Measurements from ENCODE around the gene MATN3.
"Not testable (repeated sequence)": the region's sequence is repeated elsewhere in the genome, so short reads cannot be mapped to it uniquely, and the experiment has no call there.

The MATN3 gene

GRCh38 chr2:20048488-20049448, 36.3 kb upstream of the MATN3 start:
- no peak for DNase-seq (ENCODE audit: low spot score)
- Mint-ChIP-seq H3K4me3 (no peak overlapping the region), H3K4me1 (ENCODE audit: low read depth) (peaks cover 20% of the 10 kb centered on the region), H3K9me3 (no peaks in the 10 kb centered on the region), H3K36me3 (ENCODE audit: low read depth) (no peaks in the 10 kb centered on the region), H3K27me3 (ENCODE audit: low read depth) (no peaks in the 10 kb centered on the region), H3K27ac (no peak overlapping the region)

- DNase-seq (ENCODE audit: low spot score); H3K4me3 Mint-ChIP-seq; H3K27ac Mint-ChIP-seq; H3K9me3 Mint-ChIP-seq; H3K36me3 Mint-ChIP-seq (ENCODE audit: low read depth); H3K27me3 Mint-ChIP-seq (ENCODE audit: low read depth): not testable (repeated sequence)
- peaks cover 20% of the 10 kb centered on the region for H3K4me1 Mint-ChIP-seq (ENCODE audit: low read depth)
These were observed 33.3 kb upstream of the MATN3 start for GRCh38 chr2:20045712-20046292.

- no peak overlapping the region for H3K27ac Mint-ChIP-seq
- H3K4me3 Mint-ChIP-seq = no peak overlapping the region
- no peaks in the 10 kb centered on the region for H3K9me3 Mint-ChIP-seq
- H3K36me3 Mint-ChIP-seq (ENCODE audit: low read depth) = peaks cover 8% of the 10 kb centered on the region
- DNase-seq (ENCODE audit: low spot score) = no peak
- H3K27me3 Mint-ChIP-seq (ENCODE audit: low read depth) = no peaks in the 10 kb centered on the region
- peaks cover 14% of the 10 kb centered on the region for H3K4me1 Mint-ChIP-seq (ENCODE audit: low read depth)
These were observed 32.3 kb upstream of the MATN3 start for GRCh38 chr2:20044778-20045177.

- H3K9me3 Mint-ChIP-seq = no peaks in the 10 kb centered on the region
- H3K4me1 Mint-ChIP-seq (ENCODE audit: low read depth) = no peaks in the 10 kb centered on the region
- H3K27me3 Mint-ChIP-seq (ENCODE audit: low read depth) = no peaks in the 10 kb centered on the region
- no peak for DNase-seq (ENCODE audit: low spot score)
- no peak overlapping the region for H3K27ac Mint-ChIP-seq
- H3K4me3 Mint-ChIP-seq = no peak overlapping the region
- peaks cover 17% of the 10 kb centered on the region for H3K36me3 Mint-ChIP-seq (ENCODE audit: low read depth)
These were observed 30.1 kb upstream of the MATN3 start for GRCh38 chr2:20042531-20042930.

GRCh38 chr2:20040489-20041172, 28.2 kb upstream of the MATN3 start:
- H3K9me3 Mint-ChIP-seq = no peaks in the 10 kb centered on the region
- no peaks in the 10 kb centered on the region for H3K27me3 Mint-ChIP-seq (ENCODE audit: low read depth)
- H3K4me1 Mint-ChIP-seq (ENCODE audit: low read depth) = peaks cover 7% of the 10 kb centered on the region
- no peak for DNase-seq (ENCODE audit: low spot score)
- H3K36me3 Mint-ChIP-seq (ENCODE audit: low read depth) = peaks cover 34% of the 10 kb centered on the region
- no peak overlapping the region for H3K4me3 Mint-ChIP-seq
- H3K27ac Mint-ChIP-seq = no peak overlapping the region

- peaks cover 7% of the 10 kb centered on the region for H3K4me1 Mint-ChIP-seq (ENCODE audit: low read depth)
- H3K36me3 Mint-ChIP-seq (ENCODE audit: low read depth) = peaks cover 54% of the 10 kb centered on the region
- H3K27me3 Mint-ChIP-seq (ENCODE audit: low read depth) = no peaks in the 10 kb centered on the region
These were observed 25.2 kb upstream of the MATN3 start for GRCh38 chr2:20037660-20038059.

GRCh38 chr2:20035955-20036666, 23.6 kb upstream of the MATN3 start:
- no peak for DNase-seq (ENCODE audit: low spot score)
- H3K4me3 Mint-ChIP-seq = no peak overlapping the region
- H3K27me3 Mint-ChIP-seq (ENCODE audit: low read depth) = no peaks in the 10 kb centered on the region
- peaks cover 7% of the 10 kb centered on the region for H3K4me1 Mint-ChIP-seq (ENCODE audit: low read depth)
- no peaks in the 10 kb centered on the region for H3K9me3 Mint-ChIP-seq
- H3K27ac Mint-ChIP-seq = peak overlapping the region; percentile 76
- H3K36me3 Mint-ChIP-seq (ENCODE audit: low read depth) = peaks cover 64% of the 10 kb centered on the region

More at GRCh38 chr2:20037660-20038059, 25.2 kb upstream of the MATN3 start:
- no peak overlapping the region for H3K27ac Mint-ChIP-seq
- no peak for DNase-seq (ENCODE audit: low spot score)
- H3K9me3 Mint-ChIP-seq = no peaks in the 10 kb centered on the region
- H3K4me3 Mint-ChIP-seq = no peak overlapping the region

- H3K4me1 Mint-ChIP-seq (ENCODE audit: low read depth) = peaks cover 7% of the 10 kb centered on the region
- DNase-seq (ENCODE audit: low spot score) = no peak
- H3K9me3 Mint-ChIP-seq = no peaks in the 10 kb centered on the region
- no peaks in the 10 kb centered on the region for H3K27me3 Mint-ChIP-seq (ENCODE audit: low read depth)
- no peak overlapping the region for H3K27ac Mint-ChIP-seq
- no peak overlapping the region for H3K4me3 Mint-ChIP-seq
- peaks cover 68% of the 10 kb centered on the region for H3K36me3 Mint-ChIP-seq (ENCODE audit: low read depth)
These were observed 22.4 kb upstream of the MATN3 start for GRCh38 chr2:20034821-20035220.

- no peak overlapping the region for H3K4me3 Mint-ChIP-seq
- DNase-seq (ENCODE audit: low spot score) = no peak
- H3K27ac Mint-ChIP-seq = no peak overlapping the region
- no peaks in the 10 kb centered on the region for H3K9me3 Mint-ChIP-seq
- no peaks in the 10 kb centered on the region for H3K27me3 Mint-ChIP-seq (ENCODE audit: low read depth)
- H3K36me3 Mint-ChIP-seq (ENCODE audit: low read depth) = peaks cover 74% of the 10 kb centered on the region
- H3K4me1 Mint-ChIP-seq (ENCODE audit: low read depth) = peaks cover 7% of the 10 kb centered on the region
These were observed 21.8 kb upstream of the MATN3 start for GRCh38 chr2:20034218-20034617.

GRCh38 chr2:20033322-20033721, 20.9 kb upstream of the MATN3 start:
- Mint-ChIP-seq H3K4me3 (no peak overlapping the region), H3K36me3 (ENCODE audit: low read depth) (peaks cover 80% of the 10 kb centered on the region), H3K9me3 (no peaks in the 10 kb centered on the region), H3K27me3 (ENCODE audit: low read depth) (no peaks in the 10 kb centered on the region), H3K27ac (no peak overlapping the region), H3K4me1 (ENCODE audit: low read depth) (peaks cover 7% of the 10 kb centered on the region)
- no peak for DNase-seq (ENCODE audit: low spot score)

GRCh38 chr2:20030224-20030623, 17.8 kb upstream of the MATN3 start:
- no peaks in the 10 kb centered on the region for H3K4me1 Mint-ChIP-seq (ENCODE audit: low read depth)
- H3K27me3 Mint-ChIP-seq (ENCODE audit: low read depth) = no peaks in the 10 kb centered on the region
- peaks cover 56% of the 10 kb centered on the region for H3K36me3 Mint-ChIP-seq (ENCODE audit: low read depth)
- no peak for DNase-seq (ENCODE audit: low spot score)
- no peaks in the 10 kb centered on the region for H3K9me3 Mint-ChIP-seq
- no peak overlapping the region for H3K27ac Mint-ChIP-seq
- H3K4me3 Mint-ChIP-seq = no peak overlapping the region

GRCh38 chr2:20027705-20028434, 15.4 kb upstream of the MATN3 start:
- H3K36me3 Mint-ChIP-seq (ENCODE audit: low read depth) = peaks cover 42% of the 10 kb centered on the region
- no peaks in the 10 kb centered on the region for H3K4me1 Mint-ChIP-seq (ENCODE audit: low read depth)
- H3K27me3 Mint-ChIP-seq (ENCODE audit: low read depth) = no peaks in the 10 kb centered on the region
- no peak overlapping the region for H3K4me3 Mint-ChIP-seq
- no peak overlapping the region for H3K27ac Mint-ChIP-seq
- DNase-seq (ENCODE audit: low spot score) = no peak
- H3K9me3 Mint-ChIP-seq = peaks cover 2% of the 10 kb centered on the region

GRCh38 chr2:20027260-20027677, 14.8 kb upstream of the MATN3 start:
- Mint-ChIP-seq H3K9me3 (peaks cover 4% of the 10 kb centered on the region), H3K4me3 (no peak overlapping the region), H3K4me1 (ENCODE audit: low read depth) (no peaks in the 10 kb centered on the region), H3K36me3 (ENCODE audit: low read depth) (peaks cover 37% of the 10 kb centered on the region), H3K27me3 (ENCODE audit: low read depth) (no peaks in the 10 kb centered on the region), H3K27ac (no peak overlapping the region)
- DNase-seq (ENCODE audit: low spot score) = no peak

All from T-helper 2 cell treated with Interferon-gamma antibody and Interleukin-4, amounts not matched to agents 5 μg/mL and 100 μg/mL, for 36 hours (primary cell).